HG03135 (cell line): ENCODE measurements around the gene MED25.
A peak's percentile ranks its signal among the peaks of the same experiment; 100 is the strongest.

Experiments used
- ATAC-seq: cut with Tn5 transposase; IDR thresholded peaks from one replicate; pipeline ENCODE4 v1.9.1; 2021; ENCODE audit warnings: mild to moderate bottlenecking, moderate library complexity; ENCODE audit not compliant: unreplicated experiment

Gene MED25

DNA sequence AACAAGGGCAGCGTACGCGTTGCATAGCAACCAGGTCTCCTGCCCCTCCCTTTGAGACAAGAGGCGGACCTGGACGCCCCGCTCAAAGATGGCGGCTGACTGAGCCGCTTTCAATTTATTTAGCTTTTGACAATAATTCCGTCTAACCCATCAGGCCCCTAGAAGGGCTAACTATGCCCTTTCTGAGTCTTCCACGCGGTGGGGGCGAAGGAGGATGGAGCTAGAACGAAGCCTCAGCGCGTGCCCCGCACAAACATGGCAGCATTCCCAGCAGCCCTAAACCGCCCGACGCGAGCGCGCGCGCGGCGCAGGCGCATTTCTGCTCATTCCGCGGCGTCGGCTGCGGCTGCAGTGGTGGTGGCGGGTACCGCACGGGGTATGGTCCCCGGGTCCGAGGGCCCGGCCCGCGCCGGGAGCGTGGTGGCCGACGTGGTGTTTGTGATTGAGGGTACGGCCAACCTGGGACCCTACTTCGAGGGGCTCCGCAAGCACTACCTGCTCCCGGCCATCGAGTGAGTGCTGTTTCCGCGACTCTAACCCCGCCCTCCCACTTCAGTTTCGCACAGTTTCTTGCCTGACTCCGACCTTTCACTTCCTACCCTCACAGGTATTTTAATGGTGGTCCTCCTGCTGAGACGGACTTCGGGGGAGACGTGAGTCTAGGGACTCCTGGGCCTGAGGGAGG, at the start of gene MED25:
MED25 (plus strand) TSS at position 326 of the 685 bp plus-strand sequence; CDS start at position 379, 53 bp downstream.
- ATAC-seq = peak; percentile 69

DNA sequence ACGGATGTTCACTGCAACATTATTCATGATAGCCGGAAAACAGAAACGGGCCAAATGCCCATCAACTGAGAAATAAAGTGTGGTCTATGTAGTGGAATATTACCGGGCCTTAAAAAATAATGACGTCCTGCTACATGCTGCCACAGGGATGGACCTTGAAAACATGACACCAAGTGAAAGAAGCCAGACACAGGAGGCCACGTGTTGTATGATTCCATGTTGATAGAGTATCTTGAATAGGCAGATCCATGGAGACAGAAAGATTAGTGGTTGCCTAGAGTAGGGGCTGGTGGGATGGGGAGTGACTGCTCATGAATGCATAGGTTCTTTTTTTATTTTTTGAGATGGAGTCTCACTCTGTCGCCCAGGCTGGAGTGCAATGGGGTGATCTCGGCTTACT, 47.6 kb upstream of the MED25 start:
- ATAC-seq = no peak

DNA sequence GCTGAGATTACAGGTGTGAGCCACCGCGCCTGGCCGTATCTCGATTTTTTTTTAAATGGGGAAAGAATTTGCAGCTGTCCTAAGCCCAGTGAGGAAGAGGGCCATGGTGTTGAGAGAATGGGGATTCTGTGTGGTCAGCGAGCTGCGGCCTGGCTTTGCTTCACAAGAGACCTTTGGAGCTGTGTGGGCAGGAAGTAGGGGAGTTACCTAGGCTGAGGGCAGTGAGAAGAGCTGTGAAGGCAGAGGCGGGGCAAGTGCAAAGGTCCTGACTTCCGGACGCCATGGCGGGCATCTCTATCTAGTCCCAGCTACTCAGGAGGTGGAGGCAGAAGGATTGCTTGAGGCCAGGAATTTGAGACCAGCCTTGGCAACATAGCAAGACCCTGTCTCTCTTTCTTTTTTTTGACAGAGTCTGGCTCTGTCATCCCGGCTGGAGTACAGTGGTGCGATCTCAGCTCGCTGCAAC, 46.4 kb upstream of the MED25 start:
- ATAC-seq = no peak

DNA sequence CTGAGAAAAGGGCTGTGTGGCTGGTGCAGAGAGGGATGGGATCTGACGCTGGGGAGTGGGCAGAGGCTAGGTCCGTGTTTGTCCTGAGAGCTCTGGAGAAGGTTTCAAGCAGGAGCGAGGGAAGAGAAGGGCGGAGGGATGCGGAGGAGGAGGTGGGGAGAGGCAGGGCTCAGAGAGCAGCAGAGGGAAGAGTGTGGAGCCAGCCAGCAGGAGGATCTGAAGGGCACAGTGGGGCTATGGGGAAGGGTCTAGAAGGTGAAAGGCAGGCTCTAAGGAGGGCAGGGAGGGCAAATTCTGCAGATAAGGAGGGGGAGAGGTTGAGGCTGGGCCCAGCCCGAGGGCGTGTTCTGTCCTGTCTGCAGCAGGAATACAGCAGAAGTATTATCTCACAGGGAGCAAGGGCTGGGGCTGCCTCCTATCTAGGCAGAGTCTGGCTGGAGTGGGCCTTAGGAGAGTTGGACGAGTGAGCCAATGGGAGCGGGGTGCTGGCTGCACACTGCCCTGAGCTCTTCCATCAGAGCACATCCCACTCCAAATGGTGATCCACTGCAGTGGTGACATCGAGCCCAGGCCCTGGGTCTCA, 45.1 kb upstream of the MED25 start:
- ATAC-seq = no peak

DNA sequence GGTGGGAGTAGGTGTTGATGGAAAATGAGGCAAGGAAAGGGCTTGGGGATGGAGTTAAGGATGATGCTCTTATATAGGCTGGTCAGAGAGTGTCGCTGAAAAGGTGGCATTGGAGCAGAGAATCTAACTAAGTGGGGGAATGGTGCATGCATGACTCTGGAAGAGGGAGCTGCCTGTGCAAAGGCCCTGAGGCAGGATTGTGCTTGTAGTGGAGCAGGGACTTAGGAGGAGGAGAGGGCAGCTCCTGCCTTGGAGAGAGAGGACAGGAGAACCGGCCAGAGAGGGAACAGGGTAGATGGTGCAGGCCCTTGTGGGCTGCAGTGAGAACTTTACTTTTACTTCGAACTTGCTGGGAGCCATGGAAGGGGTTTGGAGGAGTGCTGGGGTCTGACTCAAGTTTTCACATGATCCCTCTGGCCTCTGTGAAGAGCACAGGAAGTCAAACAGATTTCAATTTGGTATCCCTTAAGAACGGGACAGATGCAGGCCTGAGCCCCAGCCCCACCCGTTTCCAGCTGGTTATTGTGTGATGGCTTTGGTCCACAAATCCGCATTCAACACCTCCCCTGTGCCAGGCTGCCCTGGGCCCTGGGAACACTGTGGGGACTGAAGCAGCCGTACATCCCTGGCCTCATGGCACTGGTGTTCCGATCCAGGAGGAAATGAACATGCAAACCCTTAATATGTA, 44.3 kb upstream of the MED25 start:
- ATAC-seq = no peak

DNA sequence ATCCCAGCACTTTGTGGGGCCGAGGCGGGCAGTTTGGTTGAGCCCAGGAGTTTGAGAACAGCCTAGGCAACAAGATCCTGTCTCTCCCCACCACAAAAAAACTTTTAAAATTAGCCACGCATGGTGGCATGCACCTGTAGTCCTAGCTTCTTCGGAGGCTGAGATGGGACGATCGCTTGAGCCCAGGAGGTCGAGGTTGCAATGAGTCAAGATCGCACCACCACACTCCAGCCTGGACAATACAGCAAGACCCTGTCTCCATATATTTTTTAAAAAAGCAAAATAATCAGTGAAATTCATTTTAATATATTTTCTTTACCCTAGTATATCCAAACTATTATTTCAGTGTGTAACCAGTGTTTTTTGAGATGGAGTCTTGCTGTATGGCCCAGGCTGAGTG, 43.1 kb upstream of the MED25 start:
- no peak for ATAC-seq

DNA sequence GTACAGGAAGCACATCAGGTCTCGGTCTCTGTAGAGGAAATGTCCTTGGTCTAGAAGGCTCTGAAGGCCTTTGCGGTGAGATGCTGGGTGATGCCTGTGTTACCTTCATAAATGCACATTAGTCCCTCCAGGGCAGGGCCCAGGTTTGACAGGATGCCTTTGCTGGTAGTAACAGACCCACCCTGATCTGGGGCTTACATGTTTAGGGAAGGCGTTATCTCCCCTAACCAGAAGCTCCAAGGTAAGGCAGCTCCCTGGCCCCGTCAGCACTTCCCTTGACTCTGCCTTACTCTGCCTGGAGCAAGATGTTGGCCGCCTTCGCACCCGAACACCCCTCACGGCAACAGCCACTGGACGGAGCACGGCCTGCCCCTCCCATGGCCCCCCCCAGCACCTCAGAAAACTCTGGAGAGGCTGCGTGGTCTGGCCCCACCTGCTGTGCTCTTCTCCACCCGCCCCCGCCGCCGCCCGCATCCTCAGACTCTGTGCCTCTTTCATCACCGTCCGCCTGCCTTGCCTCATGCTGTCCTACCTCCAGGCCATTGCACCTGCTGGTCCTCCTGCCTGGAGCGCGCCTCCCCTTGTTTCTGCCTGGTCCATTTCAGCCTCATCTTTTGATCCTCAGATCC, 42.2 kb upstream of the MED25 start:
- ATAC-seq = no peak

DNA sequence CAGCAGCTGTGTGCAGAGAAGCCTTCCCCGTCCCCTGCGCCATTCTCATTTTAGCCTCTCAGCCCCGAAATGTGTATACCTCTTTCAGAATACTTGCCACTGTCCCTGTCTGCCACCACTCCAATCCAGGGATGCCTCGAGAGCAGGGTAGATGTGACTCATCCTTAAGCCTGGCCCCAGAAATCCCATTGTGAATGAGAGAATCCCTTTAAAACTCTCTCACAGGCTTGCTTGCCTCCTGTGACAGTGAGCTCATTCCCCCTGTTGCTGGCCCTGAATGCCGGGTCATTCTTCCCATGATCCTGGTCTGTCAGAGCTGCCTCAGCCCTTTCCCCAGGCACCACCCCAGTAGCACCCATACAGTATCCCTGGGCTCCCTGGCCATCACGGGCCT, 41.7 kb upstream of the MED25 start:
- no peak for ATAC-seq

DNA sequence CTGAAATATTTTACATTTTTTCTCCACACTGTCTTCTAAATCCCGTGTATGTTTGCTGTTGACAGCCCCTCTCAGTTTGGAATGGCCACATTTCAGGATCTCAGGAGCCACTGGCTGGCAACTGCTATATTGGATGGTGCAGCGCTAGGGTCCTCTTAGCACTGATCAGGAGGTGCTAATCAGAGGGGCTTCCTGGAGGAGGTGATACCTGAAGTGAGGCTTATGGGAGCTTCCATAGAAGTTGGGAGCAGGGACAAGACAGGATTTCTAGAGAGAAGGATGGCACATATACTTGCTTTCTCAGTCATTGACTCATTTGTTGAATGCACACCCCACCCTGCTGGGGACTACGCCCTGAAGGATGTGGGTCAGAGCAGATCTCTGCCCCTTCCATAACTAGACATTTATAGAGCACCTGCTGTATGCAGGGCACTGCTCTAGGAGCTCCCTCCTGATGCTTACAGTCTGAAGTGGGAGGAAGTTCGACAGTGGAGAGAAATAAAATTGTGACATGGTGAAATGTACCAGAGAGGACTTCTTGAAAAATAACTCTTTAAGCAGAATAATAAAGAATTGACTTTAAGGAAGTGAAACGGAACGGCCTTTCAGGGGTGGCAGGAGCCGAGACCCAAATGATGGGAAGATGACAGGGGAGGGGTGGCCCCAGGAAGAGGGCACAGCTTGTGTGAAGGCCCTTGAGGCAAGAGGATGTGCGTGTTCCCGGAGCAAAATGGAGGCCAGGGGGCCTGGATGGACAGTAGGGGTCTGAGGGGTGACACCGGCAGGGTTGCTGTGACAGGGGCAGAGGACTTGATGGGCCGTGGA, 38.1 kb upstream of the MED25 start:
- ATAC-seq = no peak

DNA sequence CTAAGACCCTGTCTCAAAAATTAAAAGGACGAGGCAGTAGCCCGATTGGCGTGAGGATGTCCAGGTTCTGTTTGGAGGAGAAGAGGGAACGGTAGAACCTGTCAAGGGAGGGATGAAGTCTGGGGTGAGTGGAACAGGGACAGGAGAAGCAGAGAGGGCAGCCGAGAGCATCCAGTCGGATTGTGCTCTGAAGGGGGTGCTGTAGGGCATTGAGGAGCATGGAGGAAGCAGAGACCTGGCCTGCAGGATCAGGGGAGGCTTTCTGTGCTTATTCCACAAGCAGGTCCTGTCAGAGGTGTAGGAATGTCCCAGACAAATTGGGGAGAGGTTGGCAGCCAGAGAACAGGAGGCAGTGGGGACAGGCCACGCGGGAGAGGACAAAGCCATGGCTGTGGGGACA, 37.2 kb upstream of the MED25 start:
- ATAC-seq = no peak

DNA sequence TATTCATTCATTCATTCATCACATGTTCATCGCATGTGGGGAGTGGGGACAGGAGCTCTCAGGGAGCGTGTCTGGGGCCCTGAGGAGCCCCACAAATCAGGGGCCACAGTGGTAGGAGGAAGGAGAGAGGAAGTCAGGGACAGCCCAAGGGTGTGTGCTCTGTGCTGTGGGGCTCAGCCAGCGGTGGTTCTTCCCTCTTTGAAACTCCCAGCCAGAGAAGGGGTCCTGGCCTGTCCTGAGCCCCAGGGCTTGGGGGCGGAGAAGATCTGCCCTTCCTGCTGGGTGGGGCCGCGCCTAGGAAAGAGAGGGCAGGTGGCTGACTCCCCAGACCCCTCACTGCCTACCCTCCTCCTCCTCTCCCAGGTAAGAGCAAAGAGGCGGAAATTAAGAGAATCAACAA, 36.7 kb upstream of the MED25 start:
- no peak for ATAC-seq

DNA sequence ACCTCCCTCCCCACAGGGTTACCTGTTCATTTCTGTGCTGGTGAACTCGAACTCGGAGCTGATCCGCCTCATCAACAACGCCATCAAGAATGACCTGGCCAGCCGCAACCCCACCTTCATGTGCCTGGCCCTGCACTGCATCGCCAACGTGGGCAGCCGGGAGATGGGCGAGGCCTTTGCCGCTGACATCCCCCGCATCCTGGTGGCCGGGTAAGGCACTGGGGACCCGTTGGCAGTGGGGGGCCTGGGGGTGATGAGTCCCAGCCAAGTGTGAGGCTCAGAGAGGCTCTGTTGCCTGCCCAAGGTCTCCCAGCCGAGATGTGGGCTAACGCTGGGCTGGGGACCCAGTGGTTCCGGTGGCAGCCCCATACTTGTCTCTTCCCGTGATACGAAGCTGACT, 35.6 kb upstream of the MED25 start:
- no peak for ATAC-seq

DNA sequence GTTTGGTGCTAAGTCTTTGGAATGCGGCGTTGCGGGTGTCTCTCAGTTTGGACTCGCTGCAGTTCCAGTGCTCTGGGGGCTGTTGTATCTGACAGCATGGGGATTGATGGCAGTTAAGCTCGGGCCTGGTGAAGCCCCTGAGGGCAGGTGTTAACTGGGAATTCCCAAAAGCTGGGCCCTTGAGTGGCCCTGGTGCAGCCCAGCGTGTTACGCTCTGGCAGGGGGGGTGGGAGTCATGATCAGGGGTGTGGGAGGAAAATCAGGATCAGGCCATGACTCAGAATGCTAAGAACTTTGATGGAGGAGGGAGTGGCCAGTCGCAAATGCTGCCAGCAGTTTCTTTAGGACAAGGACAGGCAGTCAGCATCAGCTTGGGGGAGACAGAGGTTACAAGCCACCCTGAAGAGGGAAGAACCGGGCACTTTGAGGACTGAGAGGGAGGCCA, 31.7 kb upstream of the MED25 start:
- ATAC-seq = no peak

DNA sequence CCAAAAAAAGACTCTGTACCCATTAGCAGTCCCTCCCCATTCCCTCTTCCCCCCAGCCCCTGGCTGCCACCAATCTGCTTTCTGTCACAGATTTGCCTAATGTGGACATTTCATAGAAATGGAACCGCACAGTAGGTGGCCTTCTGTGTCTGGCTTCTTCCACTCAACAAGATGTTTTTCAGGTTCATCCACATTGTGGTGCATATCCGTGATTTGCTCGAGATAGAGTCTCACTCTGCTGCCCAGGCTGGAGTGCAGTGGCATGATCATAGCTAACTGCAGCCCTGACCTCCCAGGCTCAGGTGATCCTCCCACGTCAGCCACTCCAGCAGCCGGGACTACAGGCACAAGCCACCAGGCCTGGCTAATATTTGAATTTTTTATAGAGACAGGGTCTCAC, 30.3 kb upstream of the MED25 start:
- no peak for ATAC-seq

DNA sequence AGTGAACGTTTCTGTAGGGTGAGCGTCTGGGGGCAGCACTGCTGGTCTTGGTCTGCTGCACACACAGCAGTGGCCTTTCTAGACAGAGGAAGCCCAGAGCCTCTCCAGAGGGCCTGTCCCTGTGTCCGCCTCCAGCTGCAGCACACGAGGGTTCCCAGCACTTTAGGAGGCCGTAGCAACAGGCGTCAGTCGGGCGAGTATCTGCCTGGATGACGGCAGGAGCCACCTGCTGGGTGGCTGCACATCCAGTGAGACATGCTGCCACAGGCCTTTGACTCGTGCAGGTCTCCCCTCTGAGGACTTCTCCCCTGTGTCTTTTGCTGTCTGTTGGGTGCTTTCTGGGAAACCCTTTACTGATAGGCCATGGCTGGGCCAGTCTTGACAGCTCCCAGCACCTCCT, 29.2 kb upstream of the MED25 start:
- ATAC-seq = no peak

DNA sequence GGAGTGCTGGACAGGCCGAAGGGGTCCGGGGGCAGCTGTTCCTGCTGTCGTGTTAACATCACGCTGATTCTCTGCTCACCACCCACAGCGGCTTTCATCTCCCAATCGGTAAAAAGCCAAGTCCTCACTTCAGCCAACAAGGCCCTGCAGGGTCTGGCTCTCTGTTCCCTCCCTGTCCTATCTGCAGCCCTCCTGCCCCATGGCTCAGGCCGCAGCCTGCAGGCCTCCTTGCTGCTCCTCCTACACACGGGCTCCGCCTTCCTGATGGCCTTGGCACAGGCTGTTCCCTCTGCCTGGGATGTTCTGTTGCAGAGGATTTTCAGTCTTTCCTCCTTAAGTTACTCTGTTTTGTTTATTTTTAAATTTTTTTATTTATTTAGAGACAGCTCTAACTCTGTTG, 27.2 kb upstream of the MED25 start:
- ATAC-seq = no peak

DNA sequence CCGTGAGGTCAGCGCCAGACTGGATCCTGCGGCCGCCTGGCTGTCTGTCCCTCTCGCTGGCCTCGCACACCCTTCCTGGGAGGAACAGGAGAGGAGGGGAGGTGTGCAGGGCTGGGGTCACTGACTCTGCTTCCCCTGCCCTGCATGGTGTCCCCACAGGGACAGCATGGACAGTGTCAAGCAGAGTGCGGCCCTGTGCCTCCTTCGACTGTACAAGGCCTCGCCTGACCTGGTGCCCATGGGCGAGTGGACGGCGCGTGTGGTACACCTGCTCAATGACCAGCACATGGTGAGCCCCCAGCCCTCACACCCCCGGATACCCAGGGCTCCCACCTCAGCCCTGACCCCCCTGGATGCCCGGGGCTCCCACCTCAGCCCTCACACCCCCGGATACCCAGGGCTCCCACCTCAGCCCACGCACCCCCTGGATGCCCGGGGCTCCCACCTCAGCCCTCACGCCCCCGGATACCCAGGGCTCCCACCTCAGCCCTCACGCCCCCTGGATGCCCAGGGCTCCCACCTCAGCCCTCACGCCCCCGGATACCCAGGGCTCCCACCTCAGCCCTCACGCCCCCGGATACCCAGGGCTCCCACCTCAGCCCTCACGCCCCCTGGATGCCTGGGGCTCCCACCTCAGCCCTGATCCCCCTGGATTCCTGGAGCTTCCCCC, 26.2 kb upstream of the MED25 start:
- no peak for ATAC-seq

DNA sequence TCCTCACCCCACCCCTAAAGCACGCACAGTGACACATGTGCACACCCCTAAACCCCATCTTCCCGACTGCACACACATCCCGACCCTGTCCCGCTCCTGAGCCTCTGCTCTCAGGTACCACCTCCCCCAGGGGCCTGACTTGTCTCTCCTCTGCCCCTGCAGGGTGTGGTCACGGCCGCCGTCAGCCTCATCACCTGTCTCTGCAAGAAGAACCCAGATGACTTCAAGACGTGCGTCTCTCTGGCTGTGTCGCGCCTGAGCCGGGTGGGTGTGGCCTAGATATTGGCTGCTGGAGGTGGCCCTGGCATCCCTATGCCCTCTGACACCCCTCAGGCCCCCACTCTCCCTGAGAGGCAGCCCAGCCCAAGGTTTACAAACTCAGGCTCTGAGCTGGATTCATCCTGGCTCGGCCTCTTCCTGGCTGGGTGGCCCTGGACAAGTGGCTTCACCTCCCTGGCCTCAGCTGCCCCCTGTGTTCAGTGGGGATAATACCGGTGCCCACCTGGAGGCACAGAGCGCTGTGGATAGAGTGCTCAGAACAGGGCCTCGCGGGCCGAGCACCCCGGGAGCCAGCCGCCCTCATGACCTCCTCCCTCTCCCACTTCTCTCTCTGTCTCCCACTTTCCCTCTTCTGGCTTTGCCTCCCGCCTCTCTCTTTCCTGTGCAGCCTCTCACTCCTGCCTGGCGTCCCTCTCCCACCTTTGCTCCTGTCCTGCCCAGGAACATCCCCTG, 25.1 kb upstream of the MED25 start:
- no peak for ATAC-seq

DNA sequence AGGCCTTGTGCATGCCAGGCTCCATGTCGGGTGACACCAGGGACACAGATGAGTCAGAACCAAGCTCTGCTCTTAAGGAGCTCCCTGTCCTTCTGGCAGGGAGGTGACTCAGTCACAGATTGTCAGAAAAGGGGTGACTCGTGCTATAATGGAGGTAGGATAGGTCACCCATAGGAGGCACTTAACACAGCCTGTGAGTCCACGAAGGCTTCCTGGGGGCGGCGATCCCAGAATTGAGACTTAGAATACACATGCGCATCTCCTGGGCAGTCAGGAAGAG, 24.6 kb upstream of the MED25 start:
- no peak for ATAC-seq

DNA sequence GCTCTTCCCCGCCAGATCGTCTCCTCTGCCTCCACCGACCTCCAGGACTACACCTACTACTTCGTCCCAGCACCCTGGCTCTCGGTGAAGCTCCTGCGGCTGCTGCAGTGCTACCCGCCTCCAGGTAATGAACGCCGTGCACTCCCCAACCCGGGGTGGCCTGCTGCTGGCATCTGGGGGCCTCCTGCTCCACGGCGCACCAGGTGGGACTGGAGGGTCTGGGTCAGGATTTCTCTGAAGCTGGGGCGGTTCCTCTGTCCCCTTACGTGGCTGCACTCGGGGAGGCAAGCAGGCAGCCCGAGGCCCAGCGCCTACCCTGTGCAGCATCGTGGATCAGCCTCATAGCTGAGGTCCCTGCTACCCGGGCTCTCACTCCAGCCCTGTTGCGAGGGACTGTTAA, 22.5 kb upstream of the MED25 start:
- no peak for ATAC-seq
